Mucosa of descending colon (tissue), 3 donors: ENCODE results near the gene VTN. TPM values are rescaled to one million over a fixed set of nuclear protein-coding genes. Genes with fewer than 3 reads are reported as not detected.

Experiments
- ATAC-seq: fragments of 200-7000 bp; cut with Tn5 transposase; one replicate; pipeline ENCODE4 v1.9.1; 2020; ENCODE audit warnings: mild to moderate bottlenecking, moderate library complexity
- DNase-seq, 3 donors: peaks; one replicate each; pipeline ENCODE4 v3.0.0-alpha.2; 2020
- H3K36me3 ChIP-seq: fragments of 200-600 bp; one replicate; pipeline ENCODE4 v1.8.0; 2021; ENCODE audit warnings: low read depth, mild to moderate bottlenecking
- H3K4me1 ChIP-seq: fragments of 200-600 bp; one replicate; pipeline ENCODE4 v1.8.0; 2021; ENCODE audit warnings: low read depth, mild to moderate bottlenecking
- H3K4me3 ChIP-seq: fragments of 200-600 bp; one replicate; pipeline ENCODE4 v1.8.0; 2021; ENCODE audit warnings: mild to moderate bottlenecking
- H3K9me3 ChIP-seq: fragments of 200-600 bp; one replicate; pipeline ENCODE4 v1.8.0; 2021; ENCODE audit warnings: mild to moderate bottlenecking
- CTCF ChIP-seq: fragments of 200-600 bp; IDR thresholded peaks from one replicate; pipeline ENCODE4 v1.8.0; 2022; ENCODE audit warnings: antibody characterized with exemption, mild to moderate bottlenecking
- intact Hi-C, 2 donors: fragments of 100-400 bp; cut with DNase I in 1 of 2; cut with micrococcal nuclease in 1 of 2; formaldehyde crosslinking; loops; one replicate each; pipeline versions ENCODE4 v1.11.0 to v1.11.1; 2022; cut with DNase I, micrococcal nuclease
- total RNA-seq, 3 donors: library from RNA; stranded (reverse); fragmentation: NEBNext Ultra II Directional in 2 of 3; extraction: Animal tissue kit (Norgen Biotek cat#: 25700) in 2 of 3; gene quantifications; one replicate each; pipeline versions ENCODE4 v1.2.1 to v1.2.4, GENCODE V29; 2021 to 2023
- donor health status: DM: no; HTN: no; CAD: no; lungs with moderate emphysema.
- donor health status: DM: no; HTN: no; CAD: no.
- donor health status: DM: no; HTN: yes; CAD: no.

The VTN gene
- total RNA-seq, 3 donors from 2014 or later = 0.23 to 0.39 (median 0.35) TPM

- H3K4me1 ChIP-seq = no peaks in the 10 kb centered on the region
- no peak for ATAC-seq
- no peaks in the 10 kb centered on the region for H3K36me3 ChIP-seq
- H3K9me3 ChIP-seq = no peaks in the 10 kb centered on the region
- TF ChIP-seq CTCF = no peak
- no peak for DNase-seq
- no peak overlapping the region for H3K4me3 ChIP-seq
- intact Hi-C loops = no loop called here
Observed at GRCh38 chr17:28327031-28327607, 43.0 kb downstream of the VTN start.

- TF ChIP-seq CTCF = no peak
- Histone ChIP-seq H3K4me1 (no peaks in the 10 kb centered on the region), H3K36me3 (no peaks in the 10 kb centered on the region), H3K4me3 (no peak overlapping the region), H3K9me3 (no peaks in the 10 kb centered on the region)
- ATAC-seq (peak; percentile 84), DNase-seq (peak in 1 of 3 donors; percentile 63)
- intact Hi-C loops = no loop called here
Observed at GRCh38 chr17:28326114-28326513, 44.0 kb downstream of the VTN start.

- H3K4me1 ChIP-seq = peaks cover under 1% of the 10 kb centered on the region
- H3K4me3 ChIP-seq = no peak overlapping the region
- no peak for ATAC-seq
- no peak for DNase-seq
- H3K36me3 ChIP-seq = no peaks in the 10 kb centered on the region
- no peak for TF ChIP-seq CTCF
- no peaks in the 10 kb centered on the region for H3K9me3 ChIP-seq
- intact Hi-C loops = no loop called here
Observed at GRCh38 chr17:28325211-28325610, 44.9 kb downstream of the VTN start.

- intact Hi-C loops = no loop called here
- ATAC-seq (no peak), DNase-seq (no peak)
- TF ChIP-seq CTCF = no peak
- peaks cover 5% of the 10 kb centered on the region for H3K4me1 ChIP-seq
- H3K36me3 ChIP-seq = no peaks in the 10 kb centered on the region
- H3K4me3 ChIP-seq = no peak overlapping the region
- H3K9me3 ChIP-seq = no peaks in the 10 kb centered on the region
Observed at GRCh38 chr17:28324781-28325180, 45.3 kb downstream of the VTN start.

- Histone ChIP-seq H3K4me3 (no peak overlapping the region), H3K4me1 (peaks cover 8% of the 10 kb centered on the region), H3K36me3 (no peaks in the 10 kb centered on the region), H3K9me3 (no peaks in the 10 kb centered on the region)
- no peak for DNase-seq
- ATAC-seq = no peak
- intact Hi-C loops = no loop called here
- TF ChIP-seq CTCF = no peak
Observed at GRCh38 chr17:28324267-28324745, 45.8 kb downstream of the VTN start.
